ENCODE data around the gene PDCD1LG2. TPM values are rescaled to one million over a fixed set of nuclear protein-coding genes. Genes with fewer than 3 reads are reported as not detected.

The PDCD1LG2 gene
- polyA plus RNA-seq, 3 donors: 0.16 to 0.41 (median 0.17) TPM

DNA sequence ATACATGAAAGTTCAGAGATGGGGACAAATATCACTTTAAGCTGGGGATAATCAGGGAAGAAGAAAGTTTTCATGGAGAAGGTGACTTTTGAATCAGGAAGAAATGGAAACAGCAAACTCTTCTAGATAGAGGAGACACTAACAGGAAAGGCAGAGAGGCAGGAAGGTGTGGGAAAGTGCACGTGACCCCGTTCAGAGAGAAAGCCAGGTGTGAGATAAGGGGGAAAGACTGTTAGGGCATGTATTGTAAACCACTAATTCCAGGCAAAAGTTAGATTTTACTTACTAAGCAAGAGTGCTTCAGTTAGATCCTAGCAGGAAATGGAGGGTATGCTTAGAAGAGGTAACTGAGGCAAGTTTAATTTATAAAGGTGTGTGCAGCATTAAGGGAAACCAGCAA is 58.5 kb downstream of the PDCD1LG2 start:
- Histone ChIP-seq H3K4me1 (ENCODE audit: control insufficient read depth in 1 of 2, insufficient read depth in 2 of 2, low read length in 2 of 2) (peaks cover 36 to 40% of the 10 kb centered on the region in 2 donors), H3K9me3 (replicated peaks in 1 of 2; ENCODE audit: control insufficient read depth in 1 of 2, insufficient read depth in 1 of 2, low read length in 2 of 2) (no peaks in the 10 kb centered on the region), H3K79me2 (ENCODE audit: insufficient read depth, low read length) (no peaks in the 10 kb centered on the region), H3K27me3 (ENCODE audit: control insufficient read depth in 2 of 2, insufficient read depth in 2 of 2, low read length in 2 of 2) (no peaks in the 10 kb centered on the region), H3K36me3 (replicated peaks in 1 of 2; ENCODE audit: control insufficient read depth in 1 of 2, insufficient read depth in 2 of 2, low read length in 2 of 2) (no peaks in the 10 kb centered on the region), H3K4me2 (replicated peaks; ENCODE audit: extremely low read depth, low read length, poor library complexity, severe bottlenecking) (no peak overlapping the region), H2AFZ (ENCODE audit: insufficient read depth, low read depth, low read length, poor library complexity, severe bottlenecking) (no peak overlapping the region), H3K27ac (ENCODE audit: low read depth in 1 of 2, low read length in 2 of 2) (peak overlapping the region in 1 of 2 donors; percentile 61), H3K4me3 (replicated peaks in 1 of 3; ENCODE audit: low read depth in 2 of 3, low read length in 3 of 3) (no peak overlapping the region), H3K9ac (ENCODE audit: insufficient read depth, low read length, poor library complexity, severe bottlenecking) (no peak overlapping the region), H4K20me1 (ENCODE audit: insufficient read depth, low read length) (no peaks in the 10 kb centered on the region)
- Mint-ChIP-seq H3K4me1 (peaks cover 42% of the 10 kb centered on the region), H3K36me3 (no peaks in the 10 kb centered on the region), H3K27me3 (ENCODE audit: low read depth in 3 of 3) (peaks cover 0 to 3% (median 1%) of the 10 kb centered on the region in 3 donors), H3K4me3 (no peak overlapping the region), H3K9me3 (peaks cover 0 to 2% (median 0%) of the 10 kb centered on the region in 7 donors), H3K27ac (peak overlapping the region; percentile 72 to 85 (median 84))
- intact Hi-C loops (cut with micrococcal nuclease): loop anchor here (10.0 kb wide), 3 partner anchors 54 to 114 kb away; partner anchors contain the start of genes CD274 (in 2 of the 2), PDCD1LG2 (in 1 of the 2) and RIC1 (in 1 of the 2)
- TF ChIP-seq, protein P1, sequence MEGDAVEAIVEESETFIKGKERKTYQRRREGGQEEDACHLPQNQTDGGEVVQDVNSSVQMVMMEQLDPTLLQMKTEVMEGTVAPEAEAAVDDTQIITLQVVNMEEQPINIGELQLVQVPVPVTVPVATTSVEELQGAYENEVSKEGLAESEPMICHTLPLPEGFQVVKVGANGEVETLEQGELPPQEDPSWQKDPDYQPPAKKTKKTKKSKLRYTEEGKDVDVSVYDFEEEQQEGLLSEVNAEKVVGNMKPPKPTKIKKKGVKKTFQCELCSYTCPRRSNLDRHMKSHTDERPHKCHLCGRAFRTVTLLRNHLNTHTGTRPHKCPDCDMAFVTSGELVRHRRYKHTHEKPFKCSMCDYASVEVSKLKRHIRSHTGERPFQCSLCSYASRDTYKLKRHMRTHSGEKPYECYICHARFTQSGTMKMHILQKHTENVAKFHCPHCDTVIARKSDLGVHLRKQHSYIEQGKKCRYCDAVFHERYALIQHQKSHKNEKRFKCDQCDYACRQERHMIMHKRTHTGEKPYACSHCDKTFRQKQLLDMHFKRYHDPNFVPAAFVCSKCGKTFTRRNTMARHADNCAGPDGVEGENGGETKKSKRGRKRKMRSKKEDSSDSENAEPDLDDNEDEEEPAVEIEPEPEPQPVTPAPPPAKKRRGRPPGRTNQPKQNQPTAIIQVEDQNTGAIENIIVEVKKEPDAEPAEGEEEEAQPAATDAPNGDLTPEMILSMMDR (IDR thresholded peaks at IDR 0.05): no peak
- no peak for DNase-seq
- no CpG with 5 or more reads among the region's 2 CpGs for WGBS (ENCODE audit: insufficient coverage)

- H3K9me3 Mint-ChIP-seq: peaks cover 0 to 2% (median 0%) of the 10 kb centered on the region in 7 donors
- H3K4me3 Mint-ChIP-seq: no peak overlapping the region
- Histone ChIP-seq H3K4me2 (replicated peaks; ENCODE audit: extremely low read depth, low read length, poor library complexity, severe bottlenecking) (peak overlapping the region; percentile 5), H4K20me1 (ENCODE audit: insufficient read depth, low read length) (no peaks in the 10 kb centered on the region), H3K79me2 (ENCODE audit: insufficient read depth, low read length) (no peaks in the 10 kb centered on the region), H3K27ac (ENCODE audit: low read depth in 1 of 2, low read length in 2 of 2) (peak overlapping the region in 1 of 2 donors; percentile 61), H3K9me3 (replicated peaks in 1 of 2; ENCODE audit: control insufficient read depth in 1 of 2, insufficient read depth in 1 of 2, low read length in 2 of 2) (no peaks in the 10 kb centered on the region), H2AFZ (ENCODE audit: insufficient read depth, low read depth, low read length, poor library complexity, severe bottlenecking) (no peak overlapping the region), H3K9ac (ENCODE audit: insufficient read depth, low read length, poor library complexity, severe bottlenecking) (no peak overlapping the region), H3K27me3 (ENCODE audit: control insufficient read depth in 2 of 2, insufficient read depth in 2 of 2, low read length in 2 of 2) (no peaks in the 10 kb centered on the region), H3K36me3 (replicated peaks in 1 of 2; ENCODE audit: control insufficient read depth in 1 of 2, insufficient read depth in 2 of 2, low read length in 2 of 2) (no peaks in the 10 kb centered on the region), H3K4me3 (replicated peaks in 1 of 3; ENCODE audit: low read depth in 2 of 3, low read length in 3 of 3) (no peak overlapping the region), H3K4me1 (ENCODE audit: control insufficient read depth in 1 of 2, insufficient read depth in 2 of 2, low read length in 2 of 2) (peaks cover 33 to 35% of the 10 kb centered on the region in 2 donors)
- TF ChIP-seq, protein P1 (IDR thresholded peaks at IDR 0.05): no peak
- peak overlapping the region; percentile 72 to 85 (median 84) for H3K27ac Mint-ChIP-seq
- peaks cover 0 to 4% (median 1%) of the 10 kb centered on the region in 3 donors for H3K27me3 Mint-ChIP-seq (ENCODE audit: low read depth in 3 of 3)
- H3K4me1 Mint-ChIP-seq: peaks cover 38% of the 10 kb centered on the region
- no peaks in the 10 kb centered on the region for H3K36me3 Mint-ChIP-seq
- intact Hi-C loops (cut with micrococcal nuclease): loop anchor here (10.0 kb wide), 3 partner anchors 55 to 115 kb away; partner anchors contain the start of genes CD274 (in 2 of the 2), PDCD1LG2 (in 1 of the 2) and RIC1 (in 1 of the 2)
- DNase-seq: peak; percentile 70 to 77 (median 74)
These were observed 59.1 kb downstream of the PDCD1LG2 start for GRCh38 chr9:5569409-5569808.
